Neural crest cell (in vitro differentiated cells): ENCODE results near the gene DOCK1. TPM values are rescaled to one million over a fixed set of nuclear protein-coding genes. Genes with fewer than 3 reads are reported as not detected.

Experiments
- DNase-seq: peaks from one replicate; pipeline ENCODE4 v3.0.0; 2021; ENCODE audit warnings: low read depth, mixed read lengths, low spot score
- H3K27ac Mint-ChIP-seq: one replicate; pipeline ENCODE4 v1.8.0; 2021; ENCODE audit warnings: mild to moderate bottlenecking, mixed read lengths; ENCODE audit not compliant: unreplicated experiment
- H3K27me3 Mint-ChIP-seq: 2 replicates; pipeline ENCODE4 v1.8.0; 2021; ENCODE audit warnings: low read depth, mild to moderate bottlenecking, mixed read lengths
- H3K36me3 Mint-ChIP-seq: 2 replicates; pipeline ENCODE4 v1.8.0; 2021; ENCODE audit warnings: low read depth, mild to moderate bottlenecking, mixed read lengths
- H3K4me1 Mint-ChIP-seq: 2 replicates; pipeline ENCODE4 v1.8.0; 2021; ENCODE audit warnings: mixed read lengths
- H3K4me3 Mint-ChIP-seq: one replicate; pipeline ENCODE4 v1.8.0; 2021; ENCODE audit warnings: mild to moderate bottlenecking, mixed read lengths
- H3K9me3 Mint-ChIP-seq: 2 replicates; pipeline ENCODE4 v1.8.0; 2021; ENCODE audit warnings: mixed read lengths
- total RNA-seq: library from RNA; stranded (reverse); gene quantifications from 2 replicates; pipeline ENCODE4 v1.2.1, GENCODE V29; 2021
- TF ChIP-seq, protein P1 (sequence below): fragments of 200-600 bp; sonication (generic); conservative IDR thresholded peaks from 2 replicates; pipeline ENCODE4 v1.5.0; 2021; ENCODE audit warnings: antibody characterized with exemption, mild to moderate bottlenecking

The DOCK1 gene
- total RNA-seq, 1 donor from 2014 or later: 55.8 TPM

DNA sequence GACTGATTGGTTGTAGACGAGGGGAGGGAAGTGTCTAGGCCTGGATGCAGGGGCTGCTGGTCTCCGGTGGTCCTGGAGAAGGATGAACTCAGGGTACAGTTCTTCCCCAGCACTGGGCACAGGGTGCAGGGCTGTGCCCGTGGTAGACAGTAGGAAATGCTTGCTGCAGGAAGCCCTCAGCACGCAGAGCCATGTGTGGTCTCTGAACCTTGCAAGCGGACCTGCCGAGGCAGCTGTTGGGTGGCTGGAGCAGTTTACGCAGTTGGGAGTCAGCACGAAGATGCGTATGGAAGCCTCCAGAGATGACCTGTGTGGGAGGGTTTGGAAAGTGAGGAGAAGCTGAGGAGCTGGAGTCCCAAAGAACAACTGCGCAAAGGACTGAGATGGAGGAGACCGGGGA, 39.0 kb downstream of the DOCK1 start:
- TF ChIP-seq, protein P1, sequence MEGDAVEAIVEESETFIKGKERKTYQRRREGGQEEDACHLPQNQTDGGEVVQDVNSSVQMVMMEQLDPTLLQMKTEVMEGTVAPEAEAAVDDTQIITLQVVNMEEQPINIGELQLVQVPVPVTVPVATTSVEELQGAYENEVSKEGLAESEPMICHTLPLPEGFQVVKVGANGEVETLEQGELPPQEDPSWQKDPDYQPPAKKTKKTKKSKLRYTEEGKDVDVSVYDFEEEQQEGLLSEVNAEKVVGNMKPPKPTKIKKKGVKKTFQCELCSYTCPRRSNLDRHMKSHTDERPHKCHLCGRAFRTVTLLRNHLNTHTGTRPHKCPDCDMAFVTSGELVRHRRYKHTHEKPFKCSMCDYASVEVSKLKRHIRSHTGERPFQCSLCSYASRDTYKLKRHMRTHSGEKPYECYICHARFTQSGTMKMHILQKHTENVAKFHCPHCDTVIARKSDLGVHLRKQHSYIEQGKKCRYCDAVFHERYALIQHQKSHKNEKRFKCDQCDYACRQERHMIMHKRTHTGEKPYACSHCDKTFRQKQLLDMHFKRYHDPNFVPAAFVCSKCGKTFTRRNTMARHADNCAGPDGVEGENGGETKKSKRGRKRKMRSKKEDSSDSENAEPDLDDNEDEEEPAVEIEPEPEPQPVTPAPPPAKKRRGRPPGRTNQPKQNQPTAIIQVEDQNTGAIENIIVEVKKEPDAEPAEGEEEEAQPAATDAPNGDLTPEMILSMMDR: no peak
- Mint-ChIP-seq H3K9me3 (peaks cover 12% of the 10 kb centered on the region), H3K4me3 (no peak overlapping the region), H3K4me1 (peaks cover 22% of the 10 kb centered on the region), H3K27ac (no peak overlapping the region), H3K36me3 (peaks cover 21% of the 10 kb centered on the region), H3K27me3 (no peaks in the 10 kb centered on the region)
- no peak for DNase-seq

DNA sequence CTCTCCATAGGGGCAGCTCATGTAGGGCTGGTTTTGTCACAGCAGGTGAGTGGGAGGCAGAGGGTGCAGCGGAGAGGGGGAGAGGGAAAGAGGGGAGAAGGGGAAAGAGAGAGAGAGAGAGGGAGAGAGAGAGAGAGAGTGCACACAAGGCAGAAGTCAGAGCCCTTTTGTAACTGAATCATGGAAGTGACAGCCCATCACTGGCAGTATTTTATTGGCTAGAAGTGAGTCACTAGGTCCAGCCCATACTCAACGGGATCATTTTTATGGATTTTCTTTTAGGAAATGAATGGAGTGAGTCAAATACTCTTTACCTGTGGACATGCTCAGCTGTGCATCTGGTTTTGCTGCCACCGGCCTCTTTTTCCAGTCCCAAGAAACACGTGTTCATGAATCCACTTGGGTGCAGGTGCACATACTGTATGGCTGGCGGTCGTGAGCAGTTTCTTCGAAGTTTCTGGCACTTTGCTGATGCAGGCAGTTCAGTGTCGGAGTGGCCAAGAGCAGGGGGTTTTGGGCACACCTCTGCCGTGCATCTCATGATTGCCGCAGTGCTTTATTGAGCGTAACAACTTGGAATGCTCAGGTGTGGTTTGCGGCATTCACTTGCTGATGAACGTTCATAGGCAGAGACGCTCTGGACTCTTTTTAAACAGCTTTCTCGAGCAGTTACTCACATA, 40.3 kb downstream of the DOCK1 start:
- TF ChIP-seq, protein P1: no peak
- H3K9me3 Mint-ChIP-seq: peaks cover 7% of the 10 kb centered on the region
- H3K36me3 Mint-ChIP-seq: peaks cover 13% of the 10 kb centered on the region
- no peak for DNase-seq
- no peak overlapping the region for H3K4me3 Mint-ChIP-seq
- peaks cover 12% of the 10 kb centered on the region for H3K4me1 Mint-ChIP-seq
- H3K27ac Mint-ChIP-seq: peak overlapping the region; percentile 89
- H3K27me3 Mint-ChIP-seq: no peaks in the 10 kb centered on the region

DNA sequence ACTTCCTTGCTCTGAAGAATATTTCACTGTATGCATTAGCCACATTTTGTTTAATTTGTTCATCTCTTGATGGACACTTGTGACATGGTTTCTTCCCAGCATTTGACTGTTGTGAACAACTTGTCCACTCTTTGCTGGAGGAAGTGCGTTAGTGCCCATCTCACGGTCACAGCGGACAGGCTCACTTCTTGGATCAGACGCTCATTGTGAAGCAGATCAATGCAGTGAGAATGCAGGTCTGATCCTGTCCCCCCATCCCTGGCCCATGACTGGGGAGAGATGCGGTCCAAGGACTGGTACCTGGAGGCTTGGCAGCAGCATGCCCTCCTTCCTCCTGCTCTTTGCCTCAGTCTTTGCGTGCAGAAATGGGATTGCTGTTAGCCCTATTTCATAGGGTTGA, 41.5 kb downstream of the DOCK1 start:
- peaks cover 12% of the 10 kb centered on the region for H3K4me1 Mint-ChIP-seq
- H3K36me3 Mint-ChIP-seq: peaks cover 13% of the 10 kb centered on the region
- DNase-seq: no peak
- no peak overlapping the region for H3K4me3 Mint-ChIP-seq
- peaks cover 7% of the 10 kb centered on the region for H3K9me3 Mint-ChIP-seq
- no peaks in the 10 kb centered on the region for H3K27me3 Mint-ChIP-seq
- TF ChIP-seq, protein P1: no peak
- no peak overlapping the region for H3K27ac Mint-ChIP-seq

DNA sequence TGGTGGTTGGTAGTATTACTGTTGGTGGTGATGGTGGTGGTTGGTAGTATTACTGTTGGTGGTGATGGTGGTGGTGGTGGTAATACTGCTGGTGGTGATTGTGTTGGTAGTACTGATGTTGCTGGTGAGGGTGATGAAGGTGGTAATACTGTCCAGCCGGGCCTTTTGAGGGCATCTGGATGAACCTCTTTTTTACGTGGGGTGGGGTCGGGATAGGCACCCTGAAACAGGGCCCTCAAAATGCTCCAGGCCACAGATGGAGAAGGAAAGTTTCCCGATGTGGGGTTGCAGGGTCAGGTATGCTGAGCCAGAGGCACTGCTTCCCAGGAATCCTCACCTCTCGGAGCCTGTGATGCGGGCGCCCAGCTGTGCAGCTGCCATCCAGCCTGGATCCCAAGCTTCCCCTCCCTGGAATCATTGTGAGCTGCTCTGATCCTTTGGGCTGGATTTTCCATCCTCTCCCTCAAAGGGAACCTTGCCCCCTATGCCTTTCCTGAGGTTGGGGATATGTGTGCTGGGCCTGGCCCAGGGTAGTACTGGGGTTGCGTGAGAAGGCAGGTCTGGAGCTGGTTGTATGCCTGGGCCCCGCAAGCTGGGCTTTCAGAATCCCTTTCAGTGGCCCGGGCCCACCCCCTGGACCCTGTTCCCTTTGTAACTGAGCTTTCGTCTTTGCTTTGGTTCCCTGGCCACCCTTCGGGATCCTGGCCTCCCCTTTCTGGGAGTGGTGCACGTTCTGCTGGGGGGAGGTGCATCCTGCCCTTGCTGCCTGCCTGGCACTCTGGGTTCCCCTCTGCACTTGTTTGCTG, 43.3 kb downstream of the DOCK1 start:
- Mint-ChIP-seq H3K27ac (no peak overlapping the region), H3K4me3 (no peak overlapping the region), H3K27me3 (no peaks in the 10 kb centered on the region), H3K9me3 (peaks cover 4% of the 10 kb centered on the region), H3K36me3 (peaks cover 9% of the 10 kb centered on the region), H3K4me1 (peaks cover 4% of the 10 kb centered on the region)
- TF ChIP-seq, protein P1: no peak
- no peak for DNase-seq

DNA sequence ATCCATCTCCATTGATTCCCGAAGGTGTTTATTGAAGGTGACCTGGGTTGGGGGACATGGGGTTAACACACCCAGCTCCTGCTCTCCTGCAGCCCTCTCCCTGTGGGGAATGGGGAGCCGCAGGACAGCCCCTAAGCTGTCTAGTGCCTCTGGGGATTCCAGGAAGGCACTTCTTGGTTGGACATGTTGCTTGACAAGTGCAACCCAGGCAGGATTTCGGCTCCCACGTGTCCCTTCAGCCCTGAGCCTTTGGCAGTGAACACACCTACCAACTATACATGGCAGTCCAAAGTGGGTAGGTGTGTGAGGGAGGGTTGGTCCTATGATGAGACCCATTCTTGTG, 43.9 kb downstream of the DOCK1 start:
- no peaks in the 10 kb centered on the region for H3K4me1 Mint-ChIP-seq
- TF ChIP-seq, protein P1: no peak
- H3K27ac Mint-ChIP-seq: no peak overlapping the region
- no peaks in the 10 kb centered on the region for H3K27me3 Mint-ChIP-seq
- no peak for DNase-seq
- H3K9me3 Mint-ChIP-seq: peaks cover 2% of the 10 kb centered on the region
- no peak overlapping the region for H3K4me3 Mint-ChIP-seq
- peaks cover 6% of the 10 kb centered on the region for H3K36me3 Mint-ChIP-seq
